GM23338 (cell line): ENCODE data around the gene ATOSA. TPM values are rescaled to one million over a fixed set of nuclear protein-coding genes. Genes with fewer than 3 reads are reported as not detected.

Source experiments
- ATAC-seq: fragments of 200-7000 bp; cut with Tn5 transposase; 3 replicates; pipeline ENCODE4 v1.9.1; 2020
- DNase-seq: peaks from one replicate; pipeline ENCODE4 v3.0.0-alpha.2; 2015; ENCODE audit warnings: low spot score
- H2AFZ ChIP-seq: fragments of 200-600 bp; sonication (generic); 2 replicates; pipeline ENCODE4 v1.8.0; 2016; ENCODE audit warnings: antibody characterized with exemption, mild to moderate bottlenecking, moderate library complexity
- H3F3A ChIP-seq: fragments of 200-600 bp; sonication (generic); replicated peaks from 2 replicates; pipeline ENCODE4 v1.8.0; 2017; ENCODE audit warnings: antibody characterized with exemption, mixed run types, low read depth
- H3K27ac ChIP-seq: fragments of 200-600 bp; sonication (generic); 2 replicates; pipeline ENCODE4 v1.6.1; 2016; ENCODE audit warnings: low read depth
- H3K27me3 ChIP-seq: fragments of 200-600 bp; sonication (generic); 2 replicates; pipeline ENCODE4 v1.8.0; 2016; ENCODE audit warnings: mild to moderate bottlenecking, mixed run types, moderate library complexity; ENCODE audit not compliant: insufficient read depth
- H3K36me3 ChIP-seq: fragments of 200-600 bp; sonication (generic); 2 replicates; pipeline ENCODE4 v1.8.0; 2016; ENCODE audit warnings: mild to moderate bottlenecking; ENCODE audit not compliant: insufficient read depth
- H3K4me1 ChIP-seq: fragments of 200-600 bp; sonication (generic); 2 replicates; pipeline ENCODE4 v1.8.0; 2016; ENCODE audit warnings: mild to moderate bottlenecking, moderate library complexity; ENCODE audit not compliant: insufficient read depth
- H3K4me2 ChIP-seq: fragments of 200-600 bp; sonication (generic); 2 replicates; pipeline ENCODE4 v1.7.1; 2017; ENCODE audit warnings: mixed run types
- H3K4me3 ChIP-seq: fragments of 200-600 bp; sonication (generic); 2 replicates; pipeline ENCODE4 v1.6.1; 2016; ENCODE audit warnings: mixed run types
- H3K79me2 ChIP-seq: fragments of 200-600 bp; sonication (generic); replicated peaks from 2 replicates; pipeline ENCODE4 v1.8.0; 2017; ENCODE audit warnings: mild to moderate bottlenecking; ENCODE audit not compliant: insufficient read depth
- H3K9me2 ChIP-seq: fragments of 200-600 bp; sonication (generic); 2 replicates; pipeline ENCODE4 v1.8.0; 2017; ENCODE audit not compliant: insufficient read depth
- H4K20me1 ChIP-seq: fragments of 200-600 bp; sonication (generic); replicated peaks from 2 replicates; pipeline ENCODE4 v1.8.0; 2017; ENCODE audit warnings: mild to moderate bottlenecking; ENCODE audit not compliant: insufficient read depth
- H3K27ac Mint-ChIP-seq: 2 replicates; pipeline ENCODE4 v1.8.0; 2020; ENCODE audit warnings: inconsistent platforms, mild to moderate bottlenecking, moderate library complexity, mixed read lengths
- H3K27me3 Mint-ChIP-seq: 3 replicates; pipeline ENCODE4 v1.8.0; 2022; ENCODE audit warnings: low read depth, mild to moderate bottlenecking, moderate library complexity, mixed read lengths, inconsistent platforms; ENCODE audit not compliant: insufficient read depth, poor library complexity
- H3K36me3 Mint-ChIP-seq: 3 replicates; pipeline ENCODE4 v1.8.0; 2021; ENCODE audit warnings: low read depth, mild to moderate bottlenecking, inconsistent platforms, moderate library complexity, mixed read lengths
- H3K4me1 Mint-ChIP-seq: 3 replicates; pipeline ENCODE4 v1.8.0; 2020; ENCODE audit warnings: mild to moderate bottlenecking, inconsistent platforms, mixed read lengths
- H3K4me3 Mint-ChIP-seq: 3 replicates; pipeline ENCODE4 v1.8.0; 2021; ENCODE audit warnings: moderate library complexity, mild to moderate bottlenecking, inconsistent platforms, mixed read lengths
- H3K9me3 Mint-ChIP-seq: 3 replicates; pipeline ENCODE4 v1.8.0; 2020; ENCODE audit warnings: moderate library complexity, mild to moderate bottlenecking, inconsistent platforms, mixed read lengths
- CREB1 ChIP-seq: fragments of 250-450 bp; sonication (Bioruptor Pico); IDR thresholded peaks from 2 replicates; pipeline ENCODE4 v1.5.0; 2020; ENCODE audit warnings: low read depth, mild to moderate bottlenecking, moderate library complexity
- EZH2 ChIP-seq: fragments of 200-600 bp; sonication (generic); IDR thresholded peaks from one replicate; pipeline ENCODE4 v1.8.0; 2017; ENCODE audit warnings: antibody characterized with exemption, mild to moderate bottlenecking, low read depth; ENCODE audit not compliant: unreplicated experiment
- EZH2phosphoT487 ChIP-seq: fragments of 200-600 bp; sonication (generic); IDR thresholded peaks from one replicate; pipeline ENCODE4 v1.8.1; 2018; ENCODE audit warnings: antibody characterized with exemption; ENCODE audit not compliant: unreplicated experiment
- JUNB ChIP-seq: IDR thresholded peaks from one replicate; pipeline ENCODE4 v1.6.1; 2016; ENCODE audit warnings: antibody characterized with exemption; ENCODE audit not compliant: unreplicated experiment
- NANOG ChIP-seq: IDR thresholded peaks from 2 replicates; pipeline ENCODE4 v1.6.1; 2016; ENCODE audit warnings: antibody characterized with exemption, borderline replicate concordance
- POLR2AphosphoS5 ChIP-seq: IDR thresholded peaks from 2 replicates; pipeline ENCODE4 v1.6.1; 2016; ENCODE audit warnings: antibody characterized with exemption, low read depth
- STAT1 ChIP-seq: IDR thresholded peaks from one replicate; pipeline ENCODE4 v1.6.1; 2016; ENCODE audit warnings: antibody characterized with exemption; ENCODE audit not compliant: unreplicated experiment
- ZNF114 ChIP-seq: fragments of 250-450 bp; sonication (Bioruptor Pico); IDR thresholded peaks from 2 replicates; pipeline ENCODE4 v1.5.0; 2020; ENCODE audit warnings: mild to moderate bottlenecking, moderate library complexity
- ZNF331 ChIP-seq: fragments of 250-450 bp; sonication (Bioruptor Pico); IDR thresholded peaks from 2 replicates; pipeline ENCODE4 v1.5.0; 2020; ENCODE audit warnings: low read depth, mild to moderate bottlenecking, moderate library complexity
- polyA plus RNA-seq: library from polyadenylated mRNA; unstranded; fragments of >200 nt; fragmentation: Nextera tagmentation; extraction: Ambion mirVana; gene quantifications from 2 replicates; pipeline ENCODE4 v1.2.1, GENCODE V29; 2016
- total RNA-seq: library from RNA; depleted of rRNA; stranded (reverse); fragments of >200 nt; shearing (Covaris generic); gene quantifications from 2 replicates; pipeline ENCODE4 v1.2.3, GENCODE V29; 2014
- TF ChIP-seq, protein P1 (sequence below), 2 experiments: fragments of 200-600 bp in 1 of 2; sonication (generic) in 1 of 2; conservative IDR thresholded peaks; 2 replicates each; pipeline versions ENCODE4 v1.5.1 to v1.6.1; 2016 to 2017; ENCODE audit warnings: antibody characterized with exemption in 2 of 2, low read depth in 2 of 2, mild to moderate bottlenecking in 2 of 2, moderate library complexity in 1 of 2
- TF ChIP-seq, protein P2 (sequence below): IDR thresholded peaks from one replicate; pipeline ENCODE4 v1.6.1; 2018; ENCODE audit warnings: antibody characterized with exemption; ENCODE audit not compliant: unreplicated experiment
- TF ChIP-seq, protein P3 (sequence below): IDR thresholded peaks from 2 replicates; pipeline ENCODE4 v1.6.1; 2016; ENCODE audit warnings: antibody characterized with exemption
- TF ChIP-seq, protein P4 (sequence below): fragments of 250-450 bp; sonication (Bioruptor Pico); IDR thresholded peaks from 2 replicates; pipeline ENCODE4 v1.5.0; 2020; ENCODE audit warnings: mild to moderate bottlenecking, moderate library complexity

ATOSA gene
- total and polyA plus RNA-seq, 2 experiments from 2014 or later: 6.2 to 14.0 TPM

DNA sequence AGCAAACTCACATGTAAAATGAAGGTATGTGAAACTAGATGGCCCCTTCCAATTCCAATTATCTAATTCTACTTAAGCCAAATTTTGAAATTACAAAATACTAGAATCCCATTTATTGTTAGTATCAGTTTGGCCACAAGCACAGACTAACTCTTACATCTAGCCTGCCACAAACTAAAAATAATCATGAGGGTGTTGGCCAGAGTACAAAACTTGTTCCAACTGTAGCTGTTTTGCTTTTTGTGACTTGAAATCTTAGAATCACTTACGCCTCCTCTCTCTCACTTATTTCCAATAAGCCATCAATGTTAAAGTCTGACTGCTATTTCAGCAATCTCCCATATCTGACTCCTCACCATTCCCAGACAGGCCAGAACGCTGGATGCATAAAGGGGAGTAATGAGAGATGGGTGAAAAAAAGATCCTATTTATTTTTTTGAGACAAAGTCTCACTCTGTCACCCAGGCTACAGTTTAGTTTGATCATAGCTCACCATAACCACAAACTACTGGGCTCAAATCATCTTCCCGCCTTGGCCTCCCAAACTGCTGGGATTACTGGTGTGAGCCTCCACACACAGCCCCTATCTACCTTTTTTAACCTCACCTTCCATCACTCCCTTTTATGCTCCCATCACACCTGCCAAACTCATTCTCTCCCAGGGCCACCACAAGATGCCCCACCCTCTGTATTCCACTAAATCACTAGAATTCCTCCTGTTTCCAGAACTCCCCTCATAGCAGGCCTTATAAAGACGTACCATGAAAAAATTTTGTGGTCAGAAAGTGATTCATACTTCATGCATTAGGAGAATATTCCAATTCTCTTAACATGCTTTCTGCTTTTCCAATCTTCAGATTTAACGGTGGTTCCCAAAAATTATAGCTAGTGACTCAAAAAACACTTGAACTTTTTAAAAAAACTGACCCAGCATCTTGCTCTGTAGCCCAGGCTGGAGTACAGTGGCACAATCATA is 36.5 kb downstream of the ATOSA start:
- TF ChIP-seq, protein P1, sequence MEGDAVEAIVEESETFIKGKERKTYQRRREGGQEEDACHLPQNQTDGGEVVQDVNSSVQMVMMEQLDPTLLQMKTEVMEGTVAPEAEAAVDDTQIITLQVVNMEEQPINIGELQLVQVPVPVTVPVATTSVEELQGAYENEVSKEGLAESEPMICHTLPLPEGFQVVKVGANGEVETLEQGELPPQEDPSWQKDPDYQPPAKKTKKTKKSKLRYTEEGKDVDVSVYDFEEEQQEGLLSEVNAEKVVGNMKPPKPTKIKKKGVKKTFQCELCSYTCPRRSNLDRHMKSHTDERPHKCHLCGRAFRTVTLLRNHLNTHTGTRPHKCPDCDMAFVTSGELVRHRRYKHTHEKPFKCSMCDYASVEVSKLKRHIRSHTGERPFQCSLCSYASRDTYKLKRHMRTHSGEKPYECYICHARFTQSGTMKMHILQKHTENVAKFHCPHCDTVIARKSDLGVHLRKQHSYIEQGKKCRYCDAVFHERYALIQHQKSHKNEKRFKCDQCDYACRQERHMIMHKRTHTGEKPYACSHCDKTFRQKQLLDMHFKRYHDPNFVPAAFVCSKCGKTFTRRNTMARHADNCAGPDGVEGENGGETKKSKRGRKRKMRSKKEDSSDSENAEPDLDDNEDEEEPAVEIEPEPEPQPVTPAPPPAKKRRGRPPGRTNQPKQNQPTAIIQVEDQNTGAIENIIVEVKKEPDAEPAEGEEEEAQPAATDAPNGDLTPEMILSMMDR (conservative IDR thresholded peaks at IDR 0.05; ENCODE audit: low read depth in 2 of 2): no peak
- no peak for TF ChIP-seq NANOG
- no peak for TF ChIP-seq JUNB
- TF ChIP-seq EZH2: no peak
- TF ChIP-seq, protein P2, sequence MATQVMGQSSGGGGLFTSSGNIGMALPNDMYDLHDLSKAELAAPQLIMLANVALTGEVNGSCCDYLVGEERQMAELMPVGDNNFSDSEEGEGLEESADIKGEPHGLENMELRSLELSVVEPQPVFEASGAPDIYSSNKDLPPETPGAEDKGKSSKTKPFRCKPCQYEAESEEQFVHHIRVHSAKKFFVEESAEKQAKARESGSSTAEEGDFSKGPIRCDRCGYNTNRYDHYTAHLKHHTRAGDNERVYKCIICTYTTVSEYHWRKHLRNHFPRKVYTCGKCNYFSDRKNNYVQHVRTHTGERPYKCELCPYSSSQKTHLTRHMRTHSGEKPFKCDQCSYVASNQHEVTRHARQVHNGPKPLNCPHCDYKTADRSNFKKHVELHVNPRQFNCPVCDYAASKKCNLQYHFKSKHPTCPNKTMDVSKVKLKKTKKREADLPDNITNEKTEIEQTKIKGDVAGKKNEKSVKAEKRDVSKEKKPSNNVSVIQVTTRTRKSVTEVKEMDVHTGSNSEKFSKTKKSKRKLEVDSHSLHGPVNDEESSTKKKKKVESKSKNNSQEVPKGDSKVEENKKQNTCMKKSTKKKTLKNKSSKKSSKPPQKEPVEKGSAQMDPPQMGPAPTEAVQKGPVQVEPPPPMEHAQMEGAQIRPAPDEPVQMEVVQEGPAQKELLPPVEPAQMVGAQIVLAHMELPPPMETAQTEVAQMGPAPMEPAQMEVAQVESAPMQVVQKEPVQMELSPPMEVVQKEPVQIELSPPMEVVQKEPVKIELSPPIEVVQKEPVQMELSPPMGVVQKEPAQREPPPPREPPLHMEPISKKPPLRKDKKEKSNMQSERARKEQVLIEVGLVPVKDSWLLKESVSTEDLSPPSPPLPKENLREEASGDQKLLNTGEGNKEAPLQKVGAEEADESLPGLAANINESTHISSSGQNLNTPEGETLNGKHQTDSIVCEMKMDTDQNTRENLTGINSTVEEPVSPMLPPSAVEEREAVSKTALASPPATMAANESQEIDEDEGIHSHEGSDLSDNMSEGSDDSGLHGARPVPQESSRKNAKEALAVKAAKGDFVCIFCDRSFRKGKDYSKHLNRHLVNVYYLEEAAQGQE: no peak
- TF ChIP-seq, protein P3, sequence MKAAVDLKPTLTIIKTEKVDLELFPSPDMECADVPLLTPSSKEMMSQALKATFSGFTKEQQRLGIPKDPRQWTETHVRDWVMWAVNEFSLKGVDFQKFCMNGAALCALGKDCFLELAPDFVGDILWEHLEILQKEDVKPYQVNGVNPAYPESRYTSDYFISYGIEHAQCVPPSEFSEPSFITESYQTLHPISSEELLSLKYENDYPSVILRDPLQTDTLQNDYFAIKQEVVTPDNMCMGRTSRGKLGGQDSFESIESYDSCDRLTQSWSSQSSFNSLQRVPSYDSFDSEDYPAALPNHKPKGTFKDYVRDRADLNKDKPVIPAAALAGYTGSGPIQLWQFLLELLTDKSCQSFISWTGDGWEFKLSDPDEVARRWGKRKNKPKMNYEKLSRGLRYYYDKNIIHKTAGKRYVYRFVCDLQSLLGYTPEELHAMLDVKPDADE: no peak
- TF ChIP-seq, protein P4, sequence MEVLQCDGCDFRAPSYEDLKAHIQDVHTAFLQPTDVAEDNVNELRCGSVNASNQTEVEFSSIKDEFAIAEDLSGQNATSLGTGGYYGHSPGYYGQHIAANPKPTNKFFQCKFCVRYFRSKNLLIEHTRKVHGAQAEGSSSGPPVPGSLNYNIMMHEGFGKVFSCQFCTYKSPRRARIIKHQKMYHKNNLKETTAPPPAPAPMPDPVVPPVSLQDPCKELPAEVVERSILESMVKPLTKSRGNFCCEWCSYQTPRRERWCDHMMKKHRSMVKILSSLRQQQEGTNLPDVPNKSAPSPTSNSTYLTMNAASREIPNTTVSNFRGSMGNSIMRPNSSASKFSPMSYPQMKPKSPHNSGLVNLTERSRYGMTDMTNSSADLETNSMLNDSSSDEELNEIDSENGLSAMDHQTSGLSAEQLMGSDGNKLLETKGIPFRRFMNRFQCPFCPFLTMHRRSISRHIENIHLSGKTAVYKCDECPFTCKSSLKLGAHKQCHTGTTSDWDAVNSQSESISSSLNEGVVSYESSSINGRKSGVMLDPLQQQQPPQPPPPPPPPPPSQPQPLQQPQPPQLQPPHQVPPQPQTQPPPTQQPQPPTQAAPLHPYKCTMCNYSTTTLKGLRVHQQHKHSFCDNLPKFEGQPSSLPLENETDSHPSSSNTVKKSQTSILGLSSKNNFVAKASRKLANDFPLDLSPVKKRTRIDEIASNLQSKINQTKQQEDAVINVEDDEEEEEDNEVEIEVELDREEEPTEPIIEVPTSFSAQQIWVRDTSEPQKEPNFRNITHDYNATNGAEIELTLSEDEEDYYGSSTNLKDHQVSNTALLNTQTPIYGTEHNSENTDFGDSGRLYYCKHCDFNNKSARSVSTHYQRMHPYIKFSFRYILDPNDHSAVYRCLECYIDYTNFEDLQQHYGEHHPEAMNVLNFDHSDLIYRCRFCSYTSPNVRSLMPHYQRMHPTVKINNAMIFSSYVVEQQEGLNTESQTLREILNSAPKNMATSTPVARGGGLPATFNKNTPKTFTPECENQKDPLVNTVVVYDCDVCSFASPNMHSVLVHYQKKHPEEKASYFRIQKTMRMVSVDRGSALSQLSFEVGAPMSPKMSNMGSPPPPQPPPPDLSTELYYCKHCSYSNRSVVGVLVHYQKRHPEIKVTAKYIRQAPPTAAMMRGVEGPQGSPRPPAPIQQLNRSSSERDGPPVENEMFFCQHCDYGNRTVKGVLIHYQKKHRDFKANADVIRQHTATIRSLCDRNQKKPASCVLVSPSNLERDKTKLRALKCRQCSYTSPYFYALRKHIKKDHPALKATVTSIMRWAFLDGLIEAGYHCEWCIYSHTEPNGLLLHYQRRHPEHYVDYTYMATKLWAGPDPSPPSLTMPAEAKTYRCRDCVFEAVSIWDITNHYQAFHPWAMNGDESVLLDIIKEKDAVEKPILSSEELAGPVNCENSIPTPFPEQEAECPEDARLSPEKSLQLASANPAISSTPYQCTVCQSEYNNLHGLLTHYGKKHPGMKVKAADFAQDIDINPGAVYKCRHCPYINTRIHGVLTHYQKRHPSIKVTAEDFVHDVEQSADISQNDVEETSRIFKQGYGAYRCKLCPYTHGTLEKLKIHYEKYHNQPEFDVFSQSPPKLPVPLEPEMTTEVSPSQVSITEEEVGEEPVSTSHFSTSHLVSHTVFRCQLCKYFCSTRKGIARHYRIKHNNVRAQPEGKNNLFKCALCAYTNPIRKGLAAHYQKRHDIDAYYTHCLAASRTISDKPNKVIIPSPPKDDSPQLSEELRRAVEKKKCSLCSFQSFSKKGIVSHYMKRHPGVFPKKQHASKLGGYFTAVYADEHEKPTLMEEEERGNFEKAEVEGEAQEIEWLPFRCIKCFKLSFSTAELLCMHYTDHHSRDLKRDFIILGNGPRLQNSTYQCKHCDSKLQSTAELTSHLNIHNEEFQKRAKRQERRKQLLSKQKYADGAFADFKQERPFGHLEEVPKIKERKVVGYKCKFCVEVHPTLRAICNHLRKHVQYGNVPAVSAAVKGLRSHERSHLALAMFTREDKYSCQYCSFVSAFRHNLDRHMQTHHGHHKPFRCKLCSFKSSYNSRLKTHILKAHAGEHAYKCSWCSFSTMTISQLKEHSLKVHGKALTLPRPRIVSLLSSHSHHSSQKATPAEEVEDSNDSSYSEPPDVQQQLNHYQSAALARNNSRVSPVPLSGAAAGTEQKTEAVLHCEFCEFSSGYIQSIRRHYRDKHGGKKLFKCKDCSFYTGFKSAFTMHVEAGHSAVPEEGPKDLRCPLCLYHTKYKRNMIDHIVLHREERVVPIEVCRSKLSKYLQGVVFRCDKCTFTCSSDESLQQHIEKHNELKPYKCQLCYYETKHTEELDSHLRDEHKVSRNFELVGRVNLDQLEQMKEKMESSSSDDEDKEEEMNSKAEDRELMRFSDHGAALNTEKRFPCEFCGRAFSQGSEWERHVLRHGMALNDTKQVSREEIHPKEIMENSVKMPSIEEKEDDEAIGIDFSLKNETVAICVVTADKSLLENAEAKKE (CRISPR knock-in tag): no peak
- TF ChIP-seq ZNF331 (CRISPR knock-in tag): no peak
- no peak for TF ChIP-seq ZNF114 (CRISPR knock-in tag)
- no peak for TF ChIP-seq EZH2phosphoT487
- TF ChIP-seq STAT1: no peak
- TF ChIP-seq POLR2AphosphoS5: no peak
- TF ChIP-seq CREB1 (CRISPR knock-in tag): no peak
- Mint-ChIP-seq H3K27ac (no peak overlapping the region), H3K36me3 (no peaks in the 10 kb centered on the region), H3K27me3 (no peaks in the 10 kb centered on the region), H3K4me3 (no peak overlapping the region), H3K4me1 (no peaks in the 10 kb centered on the region; the same call in 2 of the 3 replicates), H3K9me3 (no peaks in the 10 kb centered on the region)
- no peaks in the 10 kb centered on the region for H4K20me1 ChIP-seq
- no peaks in the 10 kb centered on the region for H3K27me3 ChIP-seq
- no peak overlapping the region for H3K4me3 ChIP-seq
- no peak overlapping the region for H3K4me2 ChIP-seq
- H3F3A ChIP-seq: no peaks in the 10 kb centered on the region
- no peaks in the 10 kb centered on the region for H3K4me1 ChIP-seq
- DNase-seq: no peak
- no peak overlapping the region for H3K27ac ChIP-seq
- H3K36me3 ChIP-seq: no peaks in the 10 kb centered on the region
- no peaks in the 10 kb centered on the region for H3K9me2 ChIP-seq
- no peaks in the 10 kb centered on the region for H3K79me2 ChIP-seq
- no peak for ATAC-seq
- H2AFZ ChIP-seq: no peak overlapping the region
